Skin epidermis (tissue), 12 donors: Measurements from ENCODE around the gene NAXD.
"Not testable (repeated sequence)": the region's sequence is repeated elsewhere in the genome, so short reads cannot be mapped to it uniquely, and the experiment has no call there.

Experiments used
- H3K27ac ChIP-seq, 21 experiments: fragments of 200-600 bp; sonication (generic) in 11 of 21; one replicate each; pipeline ENCODE4 v1.5.0; 2020; ENCODE audit warnings: mild to moderate bottlenecking in 3 of 21, inconsistent platforms in 2 of 21, moderate library complexity in 2 of 21
- H3K4me3 ChIP-seq, 7 experiments: fragments of 200-600 bp; sonication (generic) in 2 of 7; one replicate each; pipeline ENCODE4 v1.5.0; 2020; ENCODE audit warnings: inconsistent platforms in 2 of 7, mild to moderate bottlenecking in 2 of 7, moderate library complexity in 1 of 7

Gene NAXD

GRCh38 chr13:110615322-110616102, at the start of gene NAXD:
NAXD (plus strand) TSS chr13:110615545; CDS start chr13:110615602, 57 bp downstream.
- H3K4me3 ChIP-seq, result peak within 1 kb of the TSS; percentile 63 to 98 (median 84)
- H3K27ac ChIP-seq, result peak within 1 kb of the TSS; percentile 62 to 97 (median 92)

DNA sequence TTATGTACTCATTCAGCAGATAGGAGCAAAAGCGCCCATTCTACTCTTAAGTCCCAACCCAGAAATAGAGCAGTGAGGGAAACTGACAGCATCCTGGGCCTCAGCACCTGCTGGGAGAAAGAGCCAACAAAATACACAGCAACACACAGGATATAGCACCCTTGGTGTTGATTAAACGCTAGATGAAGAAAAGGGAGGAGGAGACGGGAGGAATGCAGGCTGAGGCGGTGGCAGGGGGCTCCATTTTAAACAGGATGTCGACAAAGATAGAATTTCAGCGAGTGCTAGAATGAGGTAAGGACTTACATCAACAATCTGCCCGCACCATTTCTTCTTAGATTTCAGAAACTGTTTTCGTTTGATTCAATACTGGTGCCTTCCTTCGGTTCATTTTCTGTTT, 49.2 kb upstream of the NAXD start:
- Histone ChIP-seq H3K27ac (no peak overlapping the region), H3K4me3 (no peak overlapping the region)

- Histone ChIP-seq H3K4me3 (no peak overlapping the region), H3K27ac (no peak overlapping the region)
Measured at GRCh38 chr13:110568612-110569011, 46.7 kb upstream of the NAXD start.

DNA sequence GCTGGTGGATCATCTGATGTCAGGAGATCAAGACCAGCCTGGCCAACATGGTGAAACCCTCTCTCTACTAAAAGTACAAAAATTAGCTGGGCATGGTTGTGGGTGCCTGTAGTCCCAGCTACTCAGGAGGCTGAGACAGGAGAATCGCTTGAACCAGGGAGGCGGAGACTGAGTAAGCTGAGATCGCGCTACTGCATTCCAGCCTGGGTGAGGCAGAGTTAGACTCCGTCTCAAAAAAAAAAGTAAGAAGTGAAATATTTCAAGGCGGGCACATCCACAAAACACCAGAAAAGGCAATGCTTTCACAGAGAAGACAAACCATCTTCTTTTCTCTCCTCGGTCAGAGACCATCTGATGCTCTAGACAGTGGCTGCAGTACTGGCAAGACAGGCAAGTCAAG, 45.4 kb upstream of the NAXD start:
- not testable (repeated sequence) for H3K4me3 ChIP-seq

DNA sequence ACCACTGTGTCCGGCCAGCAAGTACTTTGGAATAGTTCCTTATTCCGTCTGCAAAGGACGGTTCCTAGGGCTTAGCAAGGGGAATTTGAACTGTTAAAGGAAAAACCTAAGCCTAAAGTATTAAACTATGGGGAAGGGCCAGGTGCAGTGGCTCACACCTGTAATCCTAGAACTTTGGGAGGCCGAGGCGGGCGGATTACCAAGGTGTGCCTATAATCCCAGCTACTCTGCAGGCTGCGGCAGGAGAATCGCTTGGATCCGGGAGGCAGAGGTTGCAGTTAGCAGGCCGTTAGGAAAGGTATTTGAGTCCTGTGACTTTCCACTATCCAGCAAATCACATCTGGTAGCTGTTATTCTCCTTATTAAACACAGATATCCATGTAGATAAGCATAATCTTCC, 44.5 kb upstream of the NAXD start:
- Histone ChIP-seq H3K4me3 (no peak overlapping the region), H3K27ac (no peak overlapping the region)

More for the DNA sequence above, 45.4 kb upstream of the NAXD start:
- not testable (repeated sequence) for H3K27ac ChIP-seq

GRCh38 chr13:110571896-110572777, 43.2 kb upstream of the NAXD start:
- H3K27ac ChIP-seq, result no peak overlapping the region

DNA sequence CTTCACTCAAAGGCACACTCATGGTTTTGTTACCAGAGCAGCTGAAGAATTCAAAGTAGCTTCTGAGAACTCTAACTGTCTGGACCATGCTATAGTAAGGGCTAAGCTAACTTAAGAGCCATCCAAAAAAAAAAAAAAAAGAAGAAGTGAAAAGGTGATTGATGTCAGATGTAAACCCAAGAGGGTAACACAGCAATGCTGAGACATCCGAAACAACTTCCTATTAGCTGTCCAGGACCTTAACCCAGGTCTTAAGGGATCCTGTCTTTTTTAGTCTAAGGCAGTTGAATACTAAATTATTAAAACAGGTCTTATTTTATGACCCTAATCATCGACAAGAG, 42.6 kb upstream of the NAXD start:
- H3K27ac ChIP-seq, result no peak overlapping the region
- H3K4me3 ChIP-seq, result no peak overlapping the region

More at GRCh38 chr13:110571896-110572777, 43.2 kb upstream of the NAXD start:
- no peak overlapping the region for H3K4me3 ChIP-seq

- no peak overlapping the region for H3K27ac ChIP-seq
- H3K4me3 ChIP-seq, result no peak overlapping the region
Measured at GRCh38 chr13:110574161-110574560, 41.2 kb upstream of the NAXD start.

GRCh38 chr13:110575322-110576069, 39.8 kb upstream of the NAXD start:
- H3K27ac ChIP-seq, result no peak overlapping the region

DNA sequence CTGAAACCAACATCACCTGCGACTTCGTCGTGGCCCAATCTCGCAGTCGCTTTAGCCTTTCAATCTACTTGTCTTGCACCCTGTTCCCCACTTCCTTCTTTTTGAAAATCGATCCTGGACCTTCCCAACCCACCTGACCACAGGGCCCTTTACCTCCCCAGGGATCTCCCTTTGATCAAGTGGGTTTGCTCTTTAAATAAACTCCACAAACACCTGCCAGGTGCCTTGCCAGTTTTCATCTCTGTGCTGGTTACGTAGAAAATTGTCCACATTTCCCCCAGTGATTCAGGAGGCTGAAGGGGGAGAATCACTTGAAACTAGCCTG, 39.3 kb upstream of the NAXD start:
- Histone ChIP-seq H3K27ac (no peak overlapping the region), H3K4me3 (no peak overlapping the region)

More at GRCh38 chr13:110575322-110576069, 39.8 kb upstream of the NAXD start:
- no peak overlapping the region for H3K4me3 ChIP-seq

GRCh38 chr13:110576736-110577476, 38.4 kb upstream of the NAXD start:
- Histone ChIP-seq H3K27ac (no peak overlapping the region), H3K4me3 (no peak overlapping the region)

- H3K4me3 ChIP-seq, result no peak overlapping the region
- no peak overlapping the region for H3K27ac ChIP-seq
Measured at GRCh38 chr13:110578363-110578762, 37.0 kb upstream of the NAXD start.

- H3K27ac ChIP-seq, result no peak overlapping the region
Measured at GRCh38 chr13:110580800-110581199, 34.5 kb upstream of the NAXD start.

GRCh38 chr13:110581506-110582185, 33.7 kb upstream of the NAXD start:
- Histone ChIP-seq H3K4me3 (no peak overlapping the region), H3K27ac (no peak overlapping the region)

More at GRCh38 chr13:110580800-110581199, 34.5 kb upstream of the NAXD start:
- H3K4me3 ChIP-seq, result no peak overlapping the region

GRCh38 chr13:110582421-110582954, 32.9 kb upstream of the NAXD start:
- H3K4me3 ChIP-seq, result no peak overlapping the region
- H3K27ac ChIP-seq, result no peak overlapping the region

DNA sequence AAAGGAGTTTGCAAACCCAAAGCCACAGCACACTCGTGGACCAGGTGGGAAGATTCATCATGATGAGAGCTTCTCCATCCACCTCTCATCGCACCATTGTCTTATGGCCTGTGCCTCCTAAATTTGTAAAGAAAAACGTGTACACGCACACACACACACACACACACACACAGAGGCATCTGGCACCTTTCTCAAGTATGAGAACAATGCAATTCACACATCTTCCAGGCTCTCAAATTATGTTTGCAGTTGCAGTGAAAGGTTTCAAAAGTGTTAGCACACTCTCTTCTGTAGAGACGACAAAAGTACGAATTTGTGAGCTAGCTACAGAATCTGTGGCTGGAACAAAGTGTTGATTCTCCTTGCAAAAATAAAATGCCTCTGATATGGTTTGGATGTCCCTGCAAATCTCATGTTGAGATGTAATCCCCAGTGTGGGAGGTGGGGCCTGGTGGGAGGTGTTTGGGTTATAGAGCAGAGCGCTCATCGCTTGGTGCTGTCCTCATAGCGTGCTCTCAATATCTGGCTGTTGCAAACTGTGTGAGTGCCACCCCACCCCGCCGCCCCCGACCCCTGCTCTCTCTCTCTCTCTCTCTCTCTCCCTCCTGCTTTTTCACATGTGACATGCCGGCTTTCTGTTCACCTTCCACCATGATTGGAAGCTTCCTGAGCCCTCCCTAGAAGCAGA, 32.0 kb upstream of the NAXD start:
- no peak overlapping the region for H3K4me3 ChIP-seq
- H3K27ac ChIP-seq, result no peak overlapping the region

DNA sequence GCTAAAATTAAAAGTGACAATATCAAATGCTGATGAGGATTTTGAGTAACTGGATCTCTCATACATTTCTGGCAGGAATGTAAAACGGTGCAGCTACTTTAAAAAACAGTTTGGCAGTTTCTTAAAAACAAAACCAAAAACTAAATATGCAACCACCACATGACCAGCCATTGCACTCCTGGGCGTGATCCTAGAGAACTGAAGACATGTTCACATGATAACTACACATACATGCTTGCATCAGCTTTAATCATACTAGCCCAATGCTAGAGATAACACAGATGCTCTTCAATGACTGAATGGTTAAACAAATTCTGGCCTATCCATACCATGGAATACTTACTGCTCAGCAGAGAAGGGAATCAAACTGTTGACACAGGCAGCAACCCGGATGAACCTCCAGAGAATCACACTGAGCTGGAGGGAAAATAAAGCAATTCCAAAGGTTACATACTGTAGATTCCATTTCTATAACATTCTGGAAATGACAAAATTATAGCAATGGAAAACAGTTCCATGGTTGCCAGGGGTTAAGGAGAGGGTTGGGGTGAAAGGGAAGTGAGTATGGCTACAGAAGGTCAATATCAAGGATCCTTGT, 25.5 kb upstream of the NAXD start:
- no peak overlapping the region for H3K4me3 ChIP-seq
- H3K27ac ChIP-seq, result no peak overlapping the region

DNA sequence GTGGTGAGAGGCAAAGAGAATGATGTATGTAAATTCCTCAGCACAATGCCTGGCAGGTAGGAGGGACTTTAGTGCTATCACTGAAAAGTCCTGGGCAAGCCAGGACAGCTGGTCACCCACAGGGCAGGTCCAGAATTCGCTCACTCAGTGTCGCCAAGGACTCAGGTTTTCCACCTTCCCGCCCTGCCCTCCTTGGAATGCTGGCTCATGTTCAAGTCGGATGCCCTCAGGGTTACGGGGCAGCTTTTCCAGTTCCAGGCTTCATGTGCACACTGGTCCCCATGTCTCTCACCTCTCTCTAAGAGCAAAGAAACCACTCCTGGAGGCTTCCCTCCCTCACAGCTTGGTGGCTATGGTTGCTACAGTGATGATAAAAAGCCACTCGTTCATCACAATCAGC, 24.8 kb upstream of the NAXD start:
- Histone ChIP-seq H3K4me3 (no peak overlapping the region), H3K27ac (no peak overlapping the region)
